ENCODE data around the gene BLACAT1.

BLACAT1 gene

DNA sequence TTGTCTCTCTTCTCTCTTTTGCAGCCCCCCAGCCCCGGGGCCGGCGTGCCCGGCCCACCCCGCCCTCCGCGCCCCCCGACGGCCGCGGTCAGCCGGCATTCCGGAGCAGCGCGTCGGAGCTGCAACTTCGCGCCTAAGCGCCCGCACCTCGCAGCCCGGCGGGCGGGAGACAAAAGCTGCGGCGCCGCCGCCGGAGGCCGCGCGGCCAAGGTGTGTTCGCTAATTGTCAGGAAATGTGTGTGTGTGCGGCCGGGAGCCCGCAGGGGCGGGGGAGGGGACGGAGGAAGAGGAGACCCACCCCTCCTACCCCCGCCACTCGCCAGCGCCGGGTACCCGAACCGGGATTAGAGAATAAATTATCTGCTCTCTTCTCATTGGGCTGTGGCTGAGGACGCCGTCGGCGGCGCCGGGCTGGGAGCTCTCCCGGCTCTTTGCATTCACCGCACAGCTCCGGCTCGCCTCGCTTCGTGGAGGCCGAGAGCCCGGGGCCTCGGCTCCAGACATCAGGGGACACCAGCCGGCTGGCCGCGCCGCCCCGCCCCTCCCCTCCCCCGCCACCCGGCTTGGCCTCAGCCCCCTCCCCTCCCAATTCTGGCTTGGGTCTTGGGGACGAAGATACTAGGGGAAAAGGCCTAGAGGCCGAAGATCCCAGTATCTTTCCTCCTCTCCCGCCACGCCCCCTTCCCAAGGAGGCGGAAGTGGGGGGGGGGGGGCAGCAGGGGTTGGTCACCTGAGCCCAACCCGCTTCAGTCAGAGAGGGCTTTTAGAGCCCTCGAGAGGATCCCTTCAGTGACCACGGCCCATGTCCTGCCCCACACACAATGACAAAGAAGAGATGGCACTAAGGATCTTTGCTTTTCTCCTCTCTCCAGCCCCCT is 1.3 kb upstream of the BLACAT1 start:
- DNase-seq = peak in 2 of 51 donors; percentile 16 to 31

DNA sequence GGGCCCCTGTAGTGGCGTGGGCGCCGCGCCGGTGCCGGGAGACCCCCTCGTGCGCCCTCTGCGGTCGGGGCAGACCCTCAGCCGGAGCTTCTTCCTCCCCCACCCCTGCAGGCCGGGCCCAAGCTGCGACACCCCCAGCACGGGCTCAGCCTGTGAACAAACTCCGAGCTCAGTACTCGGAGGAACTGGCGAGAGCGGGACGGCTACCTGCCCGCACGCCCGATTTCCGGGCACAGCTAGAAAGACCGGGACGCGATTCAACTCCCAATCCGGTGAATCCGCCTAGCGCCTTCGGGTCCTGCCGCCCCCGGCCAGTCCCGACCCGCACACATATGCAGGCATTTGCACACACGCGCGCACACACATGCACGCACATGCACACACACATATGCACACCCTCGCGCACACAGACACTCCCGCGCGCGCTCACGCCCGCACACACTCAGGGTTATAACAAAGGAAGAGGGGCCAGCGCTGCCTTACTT is 580 bp upstream of the BLACAT1 start:
- no peak for DNase-seq

DNA sequence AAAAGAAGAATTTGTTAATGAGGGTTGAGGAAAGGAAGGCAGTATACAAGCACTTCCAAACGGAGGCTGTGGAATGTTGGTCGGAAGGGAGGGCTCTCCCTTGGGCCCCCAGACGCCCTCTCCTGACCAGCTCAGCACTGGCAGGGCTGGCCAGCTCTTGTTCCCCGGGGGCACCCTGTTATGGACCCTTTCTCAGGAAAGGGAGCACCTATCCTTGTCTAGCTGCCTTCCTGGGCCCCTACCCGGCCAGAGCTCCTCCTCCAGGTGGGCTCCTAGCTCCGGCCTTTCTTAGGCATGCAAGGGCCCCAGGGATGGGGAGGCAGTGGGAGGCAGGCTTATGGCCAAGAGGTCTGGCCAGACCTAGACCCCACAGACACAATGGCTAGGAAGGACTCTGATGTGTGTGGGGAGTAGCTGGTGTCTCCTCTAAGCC is 926 bp downstream of the BLACAT1 start:
- DNase-seq = no peak

DNA sequence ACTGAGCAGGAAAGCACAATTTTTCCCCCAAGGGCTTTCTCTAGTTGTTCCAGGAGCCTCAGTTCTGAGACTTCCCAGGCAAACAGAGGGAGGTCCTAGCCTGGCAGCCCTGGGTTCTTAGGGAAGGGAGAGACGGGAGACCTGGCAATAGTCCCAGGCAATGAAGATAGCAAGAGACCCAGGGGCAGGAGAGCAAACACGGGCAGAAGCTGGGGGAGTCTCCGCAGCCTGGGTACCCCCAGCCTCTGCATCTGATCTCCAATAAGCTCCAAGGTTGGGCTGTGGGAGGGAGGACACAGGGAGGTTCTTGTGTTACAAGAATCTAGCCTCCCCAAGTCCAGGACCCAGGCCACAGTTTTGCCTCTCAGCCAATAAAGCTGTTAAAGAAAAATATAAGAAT is 2.4 kb downstream of the BLACAT1 start:
- no peak for DNase-seq

DNA sequence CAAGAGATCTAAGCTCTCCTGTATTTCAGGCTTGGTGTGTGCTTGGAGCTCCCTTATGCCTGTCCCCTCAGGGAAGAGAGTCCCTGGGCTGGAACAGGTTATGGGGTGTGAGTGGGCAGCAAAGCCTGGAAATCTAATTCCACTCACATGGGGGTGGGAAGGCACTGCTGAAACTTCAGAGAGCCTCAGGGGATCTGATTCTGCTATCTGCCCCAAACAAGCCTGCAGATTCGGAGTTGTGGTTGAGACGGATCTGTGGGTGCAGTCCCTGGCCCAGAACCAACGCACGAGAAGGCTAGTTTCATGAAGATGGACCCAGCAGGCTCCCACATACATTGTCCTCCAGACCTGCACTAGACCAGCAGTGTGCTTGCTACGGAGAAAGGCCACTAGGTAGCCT is 2.9 kb downstream of the BLACAT1 start:
- no peak for DNase-seq

DNA sequence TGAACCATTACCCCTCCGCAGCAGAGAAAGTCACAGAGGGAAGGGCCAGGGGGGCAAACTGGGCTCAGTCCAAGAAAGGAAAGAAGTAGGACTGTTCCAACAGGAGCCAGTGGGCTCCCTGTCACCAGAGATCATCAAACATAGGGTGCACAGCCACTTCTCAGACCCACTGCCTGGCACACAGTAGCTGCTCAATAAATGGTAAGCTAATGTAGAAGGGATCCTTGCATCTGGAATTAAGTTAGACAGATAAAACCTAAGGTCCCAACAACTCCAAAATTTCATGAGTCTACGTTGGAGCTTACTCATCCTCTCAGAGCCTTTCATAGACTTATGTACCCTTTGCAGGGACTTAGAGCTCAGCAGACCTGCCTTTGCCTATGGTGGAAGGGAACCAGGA is 3.5 kb downstream of the BLACAT1 start:
- no peak for DNase-seq

DNA sequence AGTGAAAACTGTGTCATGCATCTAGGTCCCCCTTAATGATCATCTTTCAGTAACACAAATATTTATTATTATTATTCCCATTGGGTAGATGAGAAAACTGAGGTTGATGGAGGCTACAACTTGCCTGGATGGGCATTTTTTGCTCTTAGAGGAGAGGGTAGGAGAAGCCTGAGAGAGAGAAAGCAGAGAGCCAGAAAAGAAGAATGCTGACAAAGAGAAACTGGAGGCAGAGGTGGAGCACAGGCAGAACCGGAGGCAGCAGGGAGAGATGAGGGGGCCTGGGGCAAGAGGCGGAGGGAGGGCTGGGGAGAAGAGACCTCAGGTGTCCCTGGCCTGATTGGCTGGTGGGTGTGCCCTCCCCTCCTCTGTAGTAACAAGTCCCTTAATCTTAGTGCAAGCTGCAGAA is 4.1 kb downstream of the BLACAT1 start:
- no peak for DNase-seq

DNA sequence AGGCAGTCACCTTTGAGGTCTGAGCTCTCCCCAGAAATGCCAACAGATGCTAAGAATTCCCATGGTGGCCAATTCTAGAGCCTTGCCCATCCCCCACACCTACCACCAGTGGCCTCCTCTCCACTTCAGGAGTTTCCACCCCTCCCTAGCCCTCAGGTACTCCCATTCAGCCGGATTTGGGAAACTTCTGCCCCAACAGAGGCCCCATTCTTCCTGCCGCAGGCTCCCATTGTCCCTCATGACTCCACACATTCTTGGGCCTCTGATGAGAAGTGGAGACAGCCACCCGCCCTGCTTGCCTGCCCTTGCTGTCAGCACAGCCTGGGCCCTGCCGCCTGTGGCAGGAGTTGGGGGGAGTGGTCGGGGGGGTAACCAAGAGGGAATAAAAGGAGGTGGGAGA is 4.6 kb downstream of the BLACAT1 start:
- no peak for DNase-seq

DNA sequence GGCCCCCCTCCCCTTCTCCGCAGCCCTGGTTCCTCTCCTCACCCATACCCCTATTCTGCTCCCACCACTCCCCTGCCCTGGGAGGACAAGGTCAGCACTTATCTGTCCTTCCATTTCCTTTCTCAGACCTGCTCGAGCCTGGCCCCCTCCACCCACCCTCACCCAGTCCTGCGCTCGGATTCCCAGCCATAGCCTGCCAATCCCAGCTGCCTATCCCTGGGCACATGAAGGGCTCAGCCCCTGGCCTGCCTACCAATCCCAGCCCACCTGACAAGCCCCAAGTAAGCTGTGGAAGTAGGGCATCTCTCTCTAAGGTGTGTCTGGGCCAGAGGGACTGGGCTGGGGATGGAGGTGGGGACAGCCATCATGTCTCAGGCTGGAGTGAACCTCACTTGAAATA is 5.4 kb downstream of the BLACAT1 start:
- no peak for DNase-seq

DNA sequence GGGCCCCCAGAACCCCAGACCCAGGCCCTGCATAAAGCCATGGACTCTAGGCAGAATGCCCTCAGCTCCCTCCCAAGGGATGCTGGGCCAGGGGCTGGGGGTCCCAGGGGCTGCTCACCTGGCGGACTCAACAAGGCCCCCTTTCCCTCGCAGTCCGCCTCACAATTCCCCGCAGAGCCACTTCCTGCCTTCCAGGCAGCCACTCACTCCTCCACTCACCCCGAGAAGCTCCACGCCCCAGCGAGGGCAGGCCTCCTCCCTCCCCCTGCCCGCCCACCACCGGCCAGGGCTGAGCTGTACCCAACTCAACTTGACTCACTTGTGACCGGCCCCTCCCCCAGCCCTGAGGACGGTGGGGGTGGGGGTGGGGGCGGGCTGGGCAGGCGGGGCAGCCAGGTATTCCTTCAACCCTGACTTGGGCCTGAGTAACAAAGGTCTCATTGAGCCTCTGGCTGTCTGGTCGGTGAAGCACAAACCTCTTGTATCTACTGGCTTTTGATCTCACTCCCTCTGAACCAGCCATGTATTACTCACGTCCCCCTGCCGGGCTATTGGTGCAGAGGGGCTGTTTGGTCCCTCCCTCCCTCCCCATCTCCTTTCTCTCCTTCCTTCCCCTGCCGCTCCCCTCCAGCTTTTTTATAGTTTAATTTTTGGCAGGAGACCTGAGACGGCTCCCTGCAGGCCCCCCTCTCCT is 5.9 kb downstream of the BLACAT1 start:
- peak in 1 of 51 donors; percentile 26 for DNase-seq

DNA sequence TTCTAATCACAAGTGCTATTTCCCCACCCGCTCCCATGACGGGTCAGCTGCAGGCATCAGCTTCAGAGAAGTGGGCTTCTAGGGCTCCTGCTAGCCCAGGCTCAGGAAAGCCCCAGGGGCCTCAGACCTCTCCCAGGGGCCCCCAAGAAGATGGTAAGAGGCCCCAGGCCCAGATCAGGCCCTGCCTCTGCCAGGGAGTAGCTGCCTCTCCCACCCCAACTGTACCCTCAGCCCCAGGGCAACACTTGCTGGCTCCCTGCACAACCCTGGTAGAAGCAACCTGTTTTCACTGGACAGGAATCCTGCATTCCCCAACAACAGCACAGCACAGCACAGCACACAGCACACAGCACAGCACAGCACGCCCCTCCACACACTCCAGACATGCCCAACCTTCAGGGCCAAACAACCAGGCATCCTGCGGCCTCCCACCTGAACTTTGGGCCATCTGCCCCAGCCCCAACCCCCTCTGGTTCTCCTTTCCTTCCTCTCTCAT is 6.5 kb downstream of the BLACAT1 start:
- DNase-seq = no peak

DNA sequence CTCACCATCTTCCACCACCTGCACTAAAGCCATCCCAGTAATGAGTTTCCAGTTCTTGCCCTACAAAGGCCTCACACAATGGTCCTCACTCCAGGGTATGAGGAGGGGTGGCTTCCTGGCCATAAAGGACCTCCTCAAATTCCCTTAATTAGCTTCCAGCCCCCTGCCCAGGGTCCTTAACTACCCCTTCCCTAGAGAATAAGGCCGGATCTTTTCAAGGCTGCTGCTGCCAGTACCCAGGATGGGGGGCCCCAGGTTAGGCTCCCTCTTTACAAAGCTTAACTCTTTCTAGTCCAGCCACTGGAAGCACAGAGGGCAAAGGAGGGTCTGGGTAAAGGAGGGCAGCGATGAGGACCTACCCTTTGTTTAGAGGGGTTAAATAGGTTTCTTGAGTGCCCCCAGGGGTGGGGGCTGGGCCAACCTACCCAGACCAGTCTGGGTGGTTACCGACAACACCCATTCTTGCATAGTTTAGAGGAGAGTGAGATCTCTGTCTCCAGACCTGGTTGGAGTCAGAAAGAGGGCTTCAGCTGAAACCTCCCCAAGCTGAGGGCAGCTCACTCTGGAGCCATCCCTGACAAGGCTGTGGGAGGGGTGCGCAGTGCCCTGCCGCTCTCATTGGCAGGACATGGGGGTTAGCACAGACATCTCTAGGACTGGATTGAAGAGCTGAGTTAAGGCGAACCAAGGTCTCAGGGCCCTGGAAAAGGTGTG is 7.1 kb downstream of the BLACAT1 start:
- DNase-seq = no peak

DNA sequence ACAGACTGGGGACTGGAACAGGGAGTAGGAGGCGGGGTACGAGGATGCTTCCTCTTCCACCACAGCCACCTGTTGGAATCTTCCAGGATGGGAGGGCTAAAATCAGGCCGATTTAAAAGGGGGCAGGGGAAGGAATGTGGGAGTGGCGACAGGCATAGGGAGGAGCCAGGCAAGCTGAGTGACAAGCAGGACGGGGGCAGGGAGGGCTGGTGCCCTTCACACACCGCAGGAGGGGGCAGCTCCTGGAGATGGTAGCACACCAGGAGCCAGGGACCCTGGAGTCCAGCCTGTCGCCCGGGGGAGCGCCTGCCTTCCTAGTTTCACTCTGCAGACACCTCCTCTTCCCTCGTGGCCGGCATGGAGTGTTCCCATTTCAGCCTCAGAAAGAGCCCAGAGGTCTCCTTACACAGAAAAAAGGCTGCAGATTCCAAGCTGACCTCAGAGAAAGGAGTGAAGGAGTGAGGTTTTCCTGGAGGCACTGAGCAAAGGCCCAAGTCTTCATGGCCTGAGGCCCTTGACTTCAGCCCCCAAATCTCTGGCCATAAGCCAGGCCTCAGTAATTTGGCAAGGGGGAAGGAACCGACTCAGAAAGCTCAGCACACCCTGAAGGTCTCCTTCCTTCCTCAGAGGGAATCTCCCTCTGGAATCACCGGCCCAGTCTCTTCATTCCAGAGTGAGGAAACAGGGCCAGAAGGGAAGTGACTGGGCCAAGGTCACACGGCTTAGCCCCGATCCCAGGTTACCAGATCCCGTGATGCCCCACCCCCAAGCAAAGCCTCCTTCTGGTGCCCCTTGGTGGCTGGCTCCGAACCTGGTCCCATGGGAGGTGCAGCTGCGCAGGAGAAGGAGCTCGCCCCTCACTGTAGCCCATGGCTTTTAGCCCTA is 8.1 kb downstream of the BLACAT1 start:
- DNase-seq = no peak

DNA sequence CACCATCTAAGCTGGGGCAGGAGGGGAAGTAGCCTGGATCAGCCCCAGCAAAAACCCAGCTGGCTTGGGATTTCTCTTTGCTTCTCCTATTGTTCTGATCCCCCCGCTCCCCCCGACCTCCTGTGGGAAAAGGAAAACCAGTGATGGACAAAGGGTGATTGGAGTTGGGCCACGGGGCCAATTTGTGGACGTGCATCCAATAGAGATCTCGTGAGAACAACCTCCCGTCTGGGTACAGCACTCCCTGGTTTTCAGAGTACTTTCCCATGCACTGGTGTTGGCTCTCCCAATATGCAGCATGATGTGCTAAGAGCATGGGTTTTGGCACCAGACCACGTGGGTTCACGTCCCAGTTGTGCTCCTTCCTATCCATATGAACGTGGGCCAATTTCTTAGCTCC is 9.0 kb downstream of the BLACAT1 start:
- DNase-seq = no peak

DNA sequence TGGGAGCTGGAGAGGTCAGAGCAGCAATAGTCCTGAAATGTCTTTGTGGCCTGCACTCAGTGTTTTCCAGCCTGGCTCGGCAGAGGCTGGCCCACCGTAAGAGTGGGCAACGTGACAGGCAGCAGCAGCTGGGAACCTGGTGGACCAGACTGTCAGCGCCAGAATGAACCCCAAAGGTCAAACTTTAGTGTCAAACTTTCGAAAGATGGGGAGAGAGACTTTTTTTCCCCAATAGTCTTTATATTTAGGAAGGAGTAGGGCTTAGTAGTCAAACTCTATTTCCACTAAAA is 10.3 kb downstream of the BLACAT1 start:
- DNase-seq = no peak

DNA sequence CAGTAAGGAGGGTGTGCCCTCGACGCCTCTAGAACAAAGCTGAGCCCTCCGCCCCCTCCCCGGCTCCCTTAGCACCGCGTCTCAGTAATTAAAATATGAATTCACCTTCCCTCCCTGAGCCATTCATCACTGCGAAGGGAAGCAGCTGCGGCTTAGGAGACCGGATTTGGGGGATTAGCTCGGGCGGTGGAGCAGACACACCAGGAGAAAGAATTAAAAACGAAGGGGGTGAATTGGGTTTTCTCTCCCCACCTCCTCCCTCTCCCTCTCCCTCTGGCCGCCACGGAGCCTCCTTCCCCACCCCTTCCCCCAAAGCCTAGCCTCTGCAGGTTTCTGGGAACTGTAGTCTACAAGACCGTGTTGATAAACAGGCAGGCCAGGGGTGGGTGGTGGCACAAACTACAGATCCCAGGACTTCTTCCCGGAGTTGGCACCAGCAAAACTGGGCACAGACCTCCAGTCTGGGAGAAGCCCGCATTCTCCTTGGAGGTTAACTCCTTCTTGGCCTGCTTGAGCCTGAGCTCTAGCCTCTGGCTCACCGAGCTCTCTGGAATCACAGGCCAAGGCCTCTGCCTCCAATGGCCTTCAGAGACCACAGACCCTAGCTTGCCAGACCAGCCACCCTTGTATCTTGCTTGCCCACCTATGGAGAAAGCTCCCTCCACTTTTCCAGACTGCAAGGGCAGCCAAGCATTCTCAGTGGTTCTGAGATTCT is 10.8 kb downstream of the BLACAT1 start:
- DNase-seq = peak in 42 of 51 donors; percentile 21 to 95 (median 64)

DNA sequence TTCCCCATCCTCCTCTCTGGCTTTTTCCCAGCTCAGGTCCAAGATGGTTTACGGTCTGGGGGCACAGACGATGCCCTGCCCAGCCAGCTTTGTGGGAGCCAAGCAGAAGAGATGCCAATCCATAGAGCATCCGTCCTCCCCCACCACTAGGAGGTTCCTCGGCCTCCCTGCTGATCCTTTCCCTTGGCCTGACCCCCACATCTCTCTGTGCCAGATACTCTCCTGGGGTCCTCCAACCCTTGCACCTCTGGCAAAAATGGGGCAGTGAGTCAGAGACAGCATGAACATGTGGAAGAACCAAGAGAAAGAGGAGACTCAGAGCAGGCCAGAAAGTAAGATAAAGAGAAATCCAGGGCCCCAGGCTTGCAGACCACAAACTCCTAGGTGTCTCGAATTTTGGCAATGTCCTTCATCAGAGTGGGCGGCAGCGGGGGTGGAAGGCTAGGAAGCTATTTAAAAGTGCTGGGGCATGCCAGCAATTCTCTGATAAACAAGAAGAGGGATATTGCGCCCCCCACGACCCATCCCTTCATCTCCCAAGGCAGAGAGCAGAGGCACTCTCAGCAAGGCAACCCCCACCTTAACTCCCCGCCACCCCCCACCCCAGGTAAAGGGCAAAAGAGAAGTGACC is 11.4 kb downstream of the BLACAT1 start:
- no peak for DNase-seq

DNA sequence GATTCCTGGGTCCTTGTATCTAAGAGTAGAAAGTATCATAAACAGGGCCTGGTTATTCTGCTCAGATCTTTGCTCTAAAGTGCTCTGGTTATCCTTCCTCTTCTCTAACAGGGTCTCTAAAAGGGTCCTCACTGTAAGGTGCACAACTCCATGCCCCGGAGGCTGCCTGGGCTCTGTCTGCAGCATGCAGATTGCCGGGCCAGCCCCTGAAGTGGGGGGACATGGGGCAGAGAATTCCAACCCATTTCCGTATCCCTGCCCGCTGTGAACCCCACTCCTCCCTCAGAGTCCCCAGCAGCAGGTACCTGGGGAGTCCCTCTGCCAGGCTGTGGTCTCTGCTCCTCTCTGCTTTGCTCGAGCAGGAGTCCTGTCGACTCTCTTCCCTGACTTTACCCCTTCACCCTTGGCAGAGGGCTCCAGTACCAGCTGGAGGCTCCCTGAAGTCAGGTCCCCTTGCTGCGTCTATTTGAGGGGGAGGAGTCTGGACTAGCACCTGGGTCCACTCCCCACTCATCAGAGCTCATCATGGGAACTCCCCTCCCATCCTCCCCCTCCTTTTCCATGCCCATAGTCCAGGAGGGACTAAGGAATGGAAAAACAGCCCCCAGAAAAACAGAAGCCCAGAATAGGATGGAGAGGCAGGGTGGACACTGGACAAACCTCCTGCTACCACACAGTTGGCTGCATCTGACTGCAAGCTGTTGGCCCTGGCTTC is 12.1 kb downstream of the BLACAT1 start:
- DNase-seq = no peak

DNA sequence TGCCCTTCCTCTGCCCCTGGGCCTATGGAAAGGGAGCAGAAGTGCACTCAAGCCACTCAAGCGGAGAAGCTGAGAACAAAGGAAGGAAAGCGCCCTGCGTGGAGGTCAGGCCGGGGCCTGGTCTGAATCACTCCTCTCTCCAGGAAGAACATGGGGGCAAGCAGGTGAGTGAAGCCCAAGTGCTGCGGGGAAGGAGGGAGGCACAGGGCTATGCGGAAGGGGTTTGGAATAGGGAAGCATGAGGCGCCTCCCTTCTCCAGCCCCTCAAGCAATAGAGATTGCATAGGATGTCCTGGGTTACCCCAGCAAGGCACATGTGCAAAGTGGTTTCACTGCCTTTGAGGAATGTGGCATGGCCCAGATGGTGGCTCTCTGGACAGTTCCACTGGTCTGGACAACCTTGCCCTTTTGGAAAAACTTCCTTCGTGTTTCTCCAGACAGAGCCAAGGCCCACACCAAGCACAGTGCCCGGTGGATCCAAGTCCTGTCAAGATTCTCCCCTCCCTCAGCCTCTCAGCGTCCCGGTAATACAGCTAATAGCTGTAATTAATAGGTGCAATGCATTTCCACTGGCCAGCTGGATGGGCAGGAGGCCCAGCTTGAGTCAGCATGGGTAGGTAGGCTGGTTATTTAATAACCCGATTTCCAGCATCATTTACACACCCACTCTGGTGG is 13.7 kb downstream of the BLACAT1 start:
- no peak for DNase-seq

Measured in hypothalamus (tissue), 51 donors.